Measurements from ENCODE around the gene B3GALT4. TPM values are rescaled to one million over a fixed set of nuclear protein-coding genes. Genes with fewer than 3 reads are reported as not detected.

The B3GALT4 gene
- total and polyA plus RNA-seq, 2 of the 13 experiments (the other 11 are each of a cell fraction or from before 2014, with no cell fraction given) = 0.04 to 0.27 TPM

DNA sequence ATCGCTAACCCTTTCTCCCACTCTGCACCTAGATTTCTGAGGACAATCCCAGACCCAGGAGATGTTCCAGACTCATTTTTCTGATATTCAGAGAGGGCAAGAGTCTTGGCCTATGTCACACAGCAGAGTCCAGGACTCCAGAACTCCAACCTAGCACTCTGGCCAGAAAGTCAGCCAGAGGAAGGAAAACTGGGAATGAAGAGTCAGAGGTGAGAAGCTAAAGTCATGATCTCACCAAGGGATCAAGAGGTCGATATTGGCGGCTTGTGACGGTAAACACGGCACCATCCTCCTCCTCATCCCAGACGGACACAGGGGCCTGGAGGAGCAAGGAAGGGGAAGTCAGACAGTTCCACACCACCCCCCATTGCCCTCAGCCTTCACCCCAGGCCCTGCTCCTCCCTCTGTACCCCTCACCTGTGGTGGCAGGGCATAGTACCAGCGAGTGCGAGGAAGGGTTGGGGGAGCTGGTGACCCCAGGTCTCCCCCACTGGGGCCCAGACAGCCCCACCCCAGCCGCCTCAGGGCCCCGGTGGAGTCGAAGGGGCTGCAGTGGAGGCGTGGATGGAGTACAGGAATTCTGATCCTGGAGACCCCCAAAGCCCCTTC, 20.0 kb downstream of the B3GALT4 start (continued):
- TF ChIP-seq ARHGAP35 (CRISPR knock-in tag; IDR thresholded peaks at IDR 0.05; ENCODE audit: borderline replicate concordance) (no peak), RCOR2 (CRISPR knock-in tag; IDR thresholded peaks at IDR 0.05) (peak; percentile 37; the same call in 1 of the 2 replicates), AGO2 (optimal IDR thresholded peaks at IDR 0.05; ENCODE audit: low read depth, low read length) (peak; percentile 42), ZNF768 (CRISPR knock-in tag; IDR thresholded peaks at IDR 0.05) (peak; percentile 97), RBFOX2 (IDR thresholded peaks at IDR 0.05; ENCODE audit: low read depth, low read length) (0 out of 2 replicates have a peak, but pooled peaks have one; percentile 21), ZC3H13 (CRISPR knock-in tag; IDR thresholded peaks at IDR 0.05) (peak; percentile 61), KDM5B (CRISPR knock-in tag; IDR thresholded peaks at IDR 0.05; ENCODE audit: borderline replicate concordance) (peak; percentile 76; the same call in 1 of the 2 replicates), SAP130 (CRISPR knock-in tag; IDR thresholded peaks at IDR 0.05; ENCODE audit: low read depth) (no peak), KLF13 (CRISPR knock-in tag; IDR thresholded peaks at IDR 0.05) (no peak)
- TF ChIP-seq, protein P1, sequence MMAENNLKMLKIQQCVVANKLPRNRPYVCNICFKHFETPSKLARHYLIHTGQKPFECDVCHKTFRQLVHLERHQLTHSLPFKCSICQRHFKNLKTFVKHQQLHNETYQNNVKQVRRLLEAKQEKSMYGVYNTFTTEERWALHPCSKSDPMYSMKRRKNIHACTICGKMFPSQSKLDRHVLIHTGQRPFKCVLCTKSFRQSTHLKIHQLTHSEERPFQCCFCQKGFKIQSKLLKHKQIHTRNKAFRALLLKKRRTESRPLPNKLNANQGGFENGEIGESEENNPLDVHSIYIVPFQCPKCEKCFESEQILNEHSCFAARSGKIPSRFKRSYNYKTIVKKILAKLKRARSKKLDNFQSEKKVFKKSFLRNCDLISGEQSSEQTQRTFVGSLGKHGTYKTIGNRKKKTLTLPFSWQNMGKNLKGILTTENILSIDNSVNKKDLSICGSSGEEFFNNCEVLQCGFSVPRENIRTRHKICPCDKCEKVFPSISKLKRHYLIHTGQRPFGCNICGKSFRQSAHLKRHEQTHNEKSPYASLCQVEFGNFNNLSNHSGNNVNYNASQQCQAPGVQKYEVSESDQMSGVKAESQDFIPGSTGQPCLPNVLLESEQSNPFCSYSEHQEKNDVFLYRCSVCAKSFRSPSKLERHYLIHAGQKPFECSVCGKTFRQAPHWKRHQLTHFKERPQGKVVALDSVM (CRISPR knock-in tag; IDR thresholded peaks at IDR 0.05) = no peak
- TF ChIP-seq, protein P2, sequence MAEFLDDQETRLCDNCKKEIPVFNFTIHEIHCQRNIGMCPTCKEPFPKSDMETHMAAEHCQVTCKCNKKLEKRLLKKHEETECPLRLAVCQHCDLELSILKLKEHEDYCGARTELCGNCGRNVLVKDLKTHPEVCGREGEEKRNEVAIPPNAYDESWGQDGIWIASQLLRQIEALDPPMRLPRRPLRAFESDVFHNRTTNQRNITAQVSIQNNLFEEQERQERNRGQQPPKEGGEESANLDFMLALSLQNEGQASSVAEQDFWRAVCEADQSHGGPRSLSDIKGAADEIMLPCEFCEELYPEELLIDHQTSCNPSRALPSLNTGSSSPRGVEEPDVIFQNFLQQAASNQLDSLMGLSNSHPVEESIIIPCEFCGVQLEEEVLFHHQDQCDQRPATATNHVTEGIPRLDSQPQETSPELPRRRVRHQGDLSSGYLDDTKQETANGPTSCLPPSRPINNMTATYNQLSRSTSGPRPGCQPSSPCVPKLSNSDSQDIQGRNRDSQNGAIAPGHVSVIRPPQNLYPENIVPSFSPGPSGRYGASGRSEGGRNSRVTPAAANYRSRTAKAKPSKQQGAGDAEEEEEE (CRISPR knock-in tag; IDR thresholded peaks at IDR 0.05; ENCODE audit: borderline replicate concordance) = 0 out of 2 replicates have a peak, but pooled peaks have one; percentile 16
